ENCODE data around the gene ACIN1.
A peak's percentile ranks its signal among the peaks of the same experiment; 100 is the strongest.

Gene ACIN1

DNA sequence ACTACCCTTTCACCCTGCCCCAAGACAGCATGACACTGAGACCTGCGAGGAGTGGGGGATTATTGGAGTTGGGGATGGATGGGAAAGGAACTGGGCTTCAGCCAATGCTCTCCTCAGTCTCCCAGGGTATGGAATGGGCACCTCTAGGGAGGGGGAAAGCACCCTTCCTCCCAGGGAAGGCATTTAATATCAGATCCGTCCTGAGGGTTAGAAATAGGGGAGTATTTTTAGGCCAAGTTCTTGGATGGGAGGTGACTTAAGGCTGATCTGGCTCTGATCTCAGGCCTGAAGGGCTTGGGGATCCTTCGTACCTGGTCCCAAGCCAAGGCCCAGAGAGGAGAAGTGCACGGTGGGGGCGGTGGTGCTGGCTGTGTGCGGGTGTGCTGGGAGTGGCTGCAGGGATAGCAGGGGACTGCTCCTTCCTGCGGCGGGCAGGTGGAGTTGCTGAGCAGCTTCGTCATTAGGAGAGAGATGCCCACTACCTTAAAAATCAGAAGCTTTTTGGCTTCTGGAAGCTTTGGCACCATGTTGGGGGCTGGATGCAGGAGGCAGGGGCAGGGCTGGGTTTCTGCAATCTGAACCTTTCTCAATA, 31.1 kb upstream of the ACIN1 start:
- no peak overlapping the region for H3K27ac ChIP-seq
- DNase-seq (ENCODE audit: low read depth, low spot score), result no peak

DNA sequence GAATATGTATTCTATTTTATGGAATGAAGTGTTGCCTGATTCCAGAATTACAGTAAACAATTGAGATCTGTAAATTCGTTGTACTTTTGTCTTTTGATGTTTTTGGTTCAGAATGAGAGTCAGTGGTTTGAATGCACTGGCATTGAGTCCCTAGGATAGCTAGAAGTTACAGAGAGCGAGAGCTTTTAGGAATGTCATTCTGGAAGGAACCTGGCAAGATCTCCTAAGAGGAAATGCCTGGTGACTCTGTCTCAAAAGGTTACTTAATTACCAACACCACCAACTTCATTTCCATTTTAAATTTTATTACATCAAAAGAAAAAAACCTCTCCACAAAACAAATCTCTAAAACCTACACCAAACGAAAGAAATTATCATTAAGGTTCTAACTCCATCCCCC, 30.1 kb upstream of the ACIN1 start:
- no peak for DNase-seq (ENCODE audit: low read depth, low spot score)
- no peak overlapping the region for H3K27ac ChIP-seq

DNA sequence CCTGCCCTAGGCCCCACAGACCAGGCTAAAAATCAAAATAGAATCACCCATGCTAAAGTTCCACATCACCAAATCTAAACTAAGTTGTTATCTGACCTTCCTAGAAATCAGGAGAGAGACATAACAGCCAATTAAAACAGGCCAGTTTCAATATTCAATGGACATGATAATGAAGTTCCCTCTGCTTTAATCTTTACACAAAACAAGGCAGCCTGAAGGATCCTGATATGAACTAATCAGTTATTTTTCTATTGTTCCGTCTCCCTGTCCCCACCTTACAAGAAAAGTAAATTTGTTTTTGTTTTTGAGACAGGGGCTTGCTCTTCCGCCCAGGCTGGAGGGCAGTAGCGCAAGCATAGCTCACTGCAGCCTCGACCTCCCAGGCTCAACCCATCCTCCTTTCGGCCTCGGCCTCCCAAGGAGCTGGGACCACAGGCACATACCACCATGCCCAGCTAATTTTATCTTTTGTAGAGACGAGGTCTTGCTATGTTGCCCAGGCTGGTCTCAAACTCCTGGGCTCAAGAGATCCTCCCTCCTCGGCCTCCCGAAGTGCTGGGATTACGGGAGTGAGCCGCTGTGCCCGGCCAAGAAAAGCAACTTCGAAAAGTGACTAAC, 29.5 kb upstream of the ACIN1 start:
- no peak overlapping the region for H3K27ac ChIP-seq
- DNase-seq (ENCODE audit: low read depth, low spot score), result no peak

DNA sequence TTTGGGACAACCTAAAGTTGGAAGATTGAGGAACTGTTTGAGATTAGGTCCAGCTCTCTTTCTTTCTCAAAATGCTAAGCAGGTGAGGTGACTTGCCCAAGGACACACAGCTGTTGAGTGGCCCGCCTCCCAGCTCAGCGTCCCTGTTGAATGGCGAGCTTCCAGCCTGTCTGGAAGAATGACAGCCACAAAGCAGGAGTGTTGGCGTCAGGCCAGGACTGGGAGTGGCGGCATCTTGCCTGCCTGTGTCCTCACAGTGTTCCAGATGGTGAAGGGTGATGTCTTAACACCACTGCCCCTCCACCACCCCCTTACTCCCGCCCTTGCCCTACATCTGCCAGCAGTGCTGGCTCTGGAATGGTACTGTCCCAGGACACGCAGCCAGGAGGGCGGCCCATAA, 28.5 kb upstream of the ACIN1 start:
- DNase-seq (ENCODE audit: low read depth, low spot score), result no peak
- no peak overlapping the region for H3K27ac ChIP-seq

DNA sequence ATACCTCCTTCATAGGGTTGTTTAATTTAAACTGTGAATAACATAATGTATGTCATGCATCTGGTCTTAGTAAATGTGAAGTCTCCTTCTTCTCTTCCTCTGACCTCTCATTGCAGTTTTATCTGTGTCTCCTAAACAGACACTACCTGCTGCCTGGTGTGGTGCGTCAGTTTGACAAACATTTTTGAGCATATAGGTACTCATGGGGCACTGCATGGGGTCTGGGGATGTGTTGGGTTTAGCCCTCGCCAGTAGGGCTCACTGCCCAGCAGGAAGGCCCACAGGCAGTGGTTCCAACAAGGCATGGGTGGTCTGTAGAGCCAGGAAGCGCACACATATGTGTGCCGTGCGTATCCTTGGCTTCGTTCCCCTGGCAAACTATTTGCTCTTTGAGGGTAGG, 27.1 kb upstream of the ACIN1 start:
- DNase-seq (ENCODE audit: low read depth, low spot score), result no peak
- no peak overlapping the region for H3K27ac ChIP-seq

DNA sequence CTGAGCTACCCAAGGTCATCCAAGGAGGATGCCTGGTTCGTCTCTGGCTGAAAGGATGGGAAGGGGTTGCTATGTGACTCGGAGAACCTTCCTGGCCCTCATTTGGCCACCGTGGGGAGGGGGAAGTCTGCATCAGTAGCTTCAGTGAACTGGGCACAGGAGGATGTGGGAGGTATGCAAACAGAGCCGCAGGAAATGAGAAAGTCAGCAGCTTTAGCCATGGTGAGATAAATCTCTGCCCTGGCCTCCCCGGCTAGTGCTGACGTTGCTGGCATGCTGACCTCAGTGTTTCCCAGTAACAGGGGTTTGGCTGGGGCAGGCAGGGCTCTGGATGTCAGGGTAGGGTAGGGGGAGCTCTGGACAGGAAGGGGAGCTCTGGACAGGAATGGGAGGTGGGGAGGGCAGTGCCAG, 26.4 kb upstream of the ACIN1 start:
- no peak overlapping the region for H3K27ac ChIP-seq
- no peak for DNase-seq (ENCODE audit: low read depth, low spot score)

DNA sequence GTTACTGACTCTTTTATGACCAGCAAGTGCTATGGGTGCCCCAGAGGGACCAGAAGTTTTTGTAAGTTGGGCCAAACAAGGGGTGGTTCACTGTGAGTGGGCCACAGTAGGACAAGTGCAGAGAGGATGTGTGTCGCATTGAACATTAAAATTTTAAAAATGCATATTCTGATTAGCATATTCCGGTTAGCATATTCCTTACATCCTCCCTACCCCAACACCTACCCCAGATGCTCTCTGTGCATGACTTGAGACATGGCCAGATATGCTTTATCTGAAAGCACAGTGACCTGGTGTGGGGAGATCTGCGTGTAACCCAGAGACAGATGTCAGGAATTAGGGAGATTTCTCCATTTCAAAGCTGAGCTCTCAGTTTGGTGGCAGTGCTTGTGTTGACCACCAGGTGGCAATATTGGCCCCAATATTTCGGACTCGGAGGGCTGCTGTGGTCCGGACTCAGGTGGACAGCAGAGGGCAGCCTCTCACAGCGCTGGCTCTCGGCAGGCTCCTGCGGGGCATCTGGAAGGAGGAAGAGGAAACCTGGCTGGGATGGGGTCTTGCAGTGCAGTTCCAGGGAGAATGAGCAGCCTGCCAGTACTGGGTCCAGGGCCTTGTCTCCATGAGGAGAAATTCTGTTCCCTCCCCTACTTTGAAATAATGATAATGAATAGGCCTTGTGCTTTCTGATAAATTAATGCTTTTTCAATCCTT, 25.8 kb upstream of the ACIN1 start:
- H3K27ac ChIP-seq, result no peak overlapping the region
- DNase-seq (ENCODE audit: low read depth, low spot score), result peak; percentile 20

DNA sequence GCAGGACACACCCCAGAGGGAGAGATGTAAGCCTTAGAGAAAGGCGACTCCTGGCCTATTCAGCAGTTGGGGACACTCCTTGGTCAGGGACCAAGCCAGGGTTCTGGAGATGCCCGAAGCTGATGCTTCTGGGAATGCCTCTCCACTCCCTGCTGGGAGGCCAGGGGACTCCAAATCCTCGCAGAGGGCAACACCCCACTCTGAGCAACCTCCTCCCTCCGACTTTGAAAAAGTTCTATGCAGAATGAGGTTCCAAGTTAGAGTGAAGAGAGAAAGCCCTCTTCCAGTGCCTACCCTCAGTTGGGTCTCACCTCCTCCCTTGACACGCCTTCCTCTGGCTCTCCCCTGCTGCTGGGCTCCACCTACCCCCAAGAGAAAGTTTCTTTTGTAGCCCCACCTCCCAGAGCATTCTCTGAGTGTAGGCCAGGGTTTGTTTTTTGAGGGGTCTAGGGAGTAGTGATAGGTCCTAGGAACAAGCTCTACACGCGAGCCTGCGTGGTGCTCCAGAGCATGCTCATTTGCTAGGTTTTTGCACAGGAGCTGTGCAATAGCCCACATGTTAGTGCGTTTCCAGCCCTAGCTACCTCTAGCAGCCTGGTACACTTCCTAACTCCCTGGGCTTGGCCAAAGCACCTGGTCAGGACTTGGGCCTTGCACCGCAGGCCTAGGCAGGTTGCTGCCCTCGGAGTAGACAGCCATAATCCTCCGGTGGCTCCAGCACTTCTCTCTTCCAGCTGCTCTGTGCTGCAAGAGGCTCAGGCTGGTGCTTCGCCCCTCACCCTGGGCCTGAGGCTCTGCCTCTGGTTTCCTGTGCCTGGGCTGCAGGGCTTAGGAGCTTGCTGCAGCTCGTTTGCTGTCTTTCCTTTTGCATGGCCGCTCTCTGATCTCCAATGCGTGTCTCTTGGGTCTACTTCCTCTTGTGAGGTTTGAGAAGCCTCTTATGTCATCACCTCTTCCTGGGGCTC, 24.7 kb upstream of the ACIN1 start:
- H3K27ac ChIP-seq, result no peak overlapping the region
- DNase-seq (ENCODE audit: low read depth, low spot score), result no peak

DNA sequence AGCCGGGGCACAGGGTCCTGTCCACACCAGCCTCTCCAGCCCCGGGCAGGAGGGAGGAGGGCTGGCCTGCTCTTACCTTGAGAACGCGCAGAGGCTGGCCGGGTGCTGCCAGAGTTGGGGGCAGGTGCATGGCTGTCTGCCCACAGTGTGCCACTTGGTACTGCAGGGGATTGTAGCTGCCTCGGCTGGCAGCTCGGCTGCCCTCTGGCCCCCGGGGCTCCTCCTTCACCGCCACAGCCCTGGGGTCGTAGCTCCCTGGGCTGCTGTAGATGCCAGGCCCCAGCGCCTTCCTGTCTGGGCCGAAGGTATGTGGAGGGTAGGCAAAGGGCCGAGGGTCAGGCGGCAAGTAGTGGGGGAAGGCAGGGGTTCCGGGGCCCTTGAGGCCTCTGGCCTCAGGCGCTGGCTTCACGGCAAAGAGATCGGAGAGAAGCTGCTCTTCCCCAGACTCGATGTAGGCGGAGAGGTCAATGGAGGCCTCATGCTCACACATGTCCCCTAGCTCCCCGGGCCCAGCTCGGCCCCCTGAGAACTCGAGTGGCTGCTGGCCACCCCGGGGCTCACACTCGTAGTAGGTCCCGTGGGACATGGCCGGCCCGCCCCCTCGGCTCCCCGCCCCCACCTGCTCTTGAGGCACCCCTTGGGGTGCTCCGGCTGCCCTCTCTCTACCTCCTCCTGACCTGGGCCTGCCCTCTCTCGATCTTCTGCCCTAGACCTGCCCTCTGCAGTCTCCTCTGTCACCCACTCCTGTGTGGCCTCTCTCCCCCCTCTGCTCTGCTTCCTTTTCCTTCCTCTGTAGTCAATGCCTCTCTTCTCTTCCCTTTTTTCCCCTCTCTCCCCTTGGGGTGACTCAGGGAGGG, 23.8 kb upstream of the ACIN1 start, which contains the start of gene CEBPE:
Gene CEBPE (minus strand): TSS at position 750 of the 857 bp plus-strand sequence. CDS start 164 bp downstream, at position 586.
- H3K27ac ChIP-seq, result no peak within 1 kb of the TSS
- no peak for DNase-seq (ENCODE audit: low read depth, low spot score)

DNA sequence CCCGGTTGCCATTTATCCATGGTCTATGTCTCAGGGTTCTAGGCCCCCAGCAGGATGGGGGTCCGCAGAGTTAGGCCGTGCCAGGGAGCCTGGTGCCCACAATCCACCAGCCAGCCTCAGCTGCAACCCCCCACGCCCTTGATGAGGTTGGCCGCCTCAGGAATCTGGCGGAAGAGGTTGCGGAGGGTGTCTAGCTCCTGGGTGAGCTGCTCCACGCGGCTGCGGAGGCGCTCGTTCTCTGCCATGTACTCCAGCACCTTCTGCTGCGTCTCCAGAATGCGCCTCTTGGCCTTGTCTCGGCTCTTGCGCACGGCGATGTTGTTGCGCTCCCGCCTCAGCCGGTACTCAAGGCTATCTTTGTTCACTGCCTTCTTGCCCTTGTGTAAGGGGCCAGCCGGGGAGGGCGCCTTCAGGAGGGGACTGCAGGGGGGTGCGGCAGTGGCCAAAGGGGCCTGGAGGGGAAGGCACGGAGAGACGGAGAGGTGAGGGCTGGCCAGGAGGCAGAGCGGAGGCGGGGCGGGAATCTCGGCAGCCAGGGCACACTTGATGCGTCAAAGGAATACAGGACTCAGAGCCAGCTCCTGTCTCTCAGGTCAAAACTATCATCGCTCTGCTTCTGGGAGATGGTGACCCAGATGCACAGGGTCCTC, 22.6 kb upstream of the ACIN1 start:
- no peak for DNase-seq (ENCODE audit: low read depth, low spot score)
- no peak overlapping the region for H3K27ac ChIP-seq

DNA sequence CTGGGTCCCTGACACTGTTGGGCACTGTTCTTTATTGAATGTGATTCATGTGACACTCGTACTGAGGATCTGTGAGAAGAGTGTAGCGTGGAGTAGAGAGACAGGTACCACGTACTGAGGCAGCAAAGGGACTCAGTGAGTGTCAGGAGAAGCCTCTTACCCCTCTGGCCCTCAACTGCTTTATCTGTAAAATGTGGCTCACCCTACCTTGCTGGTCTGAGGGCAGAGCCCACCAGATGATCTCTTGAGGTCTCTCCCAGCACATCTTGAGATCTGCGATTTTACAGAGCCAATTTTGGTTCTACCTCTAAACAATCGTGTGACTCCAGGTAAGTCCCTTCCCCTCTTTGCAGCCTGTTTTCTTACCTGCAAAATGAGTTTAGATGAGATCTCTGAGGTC, 21.0 kb upstream of the ACIN1 start:
- no peak overlapping the region for H3K27ac ChIP-seq
- no peak for DNase-seq (ENCODE audit: low read depth, low spot score)

DNA sequence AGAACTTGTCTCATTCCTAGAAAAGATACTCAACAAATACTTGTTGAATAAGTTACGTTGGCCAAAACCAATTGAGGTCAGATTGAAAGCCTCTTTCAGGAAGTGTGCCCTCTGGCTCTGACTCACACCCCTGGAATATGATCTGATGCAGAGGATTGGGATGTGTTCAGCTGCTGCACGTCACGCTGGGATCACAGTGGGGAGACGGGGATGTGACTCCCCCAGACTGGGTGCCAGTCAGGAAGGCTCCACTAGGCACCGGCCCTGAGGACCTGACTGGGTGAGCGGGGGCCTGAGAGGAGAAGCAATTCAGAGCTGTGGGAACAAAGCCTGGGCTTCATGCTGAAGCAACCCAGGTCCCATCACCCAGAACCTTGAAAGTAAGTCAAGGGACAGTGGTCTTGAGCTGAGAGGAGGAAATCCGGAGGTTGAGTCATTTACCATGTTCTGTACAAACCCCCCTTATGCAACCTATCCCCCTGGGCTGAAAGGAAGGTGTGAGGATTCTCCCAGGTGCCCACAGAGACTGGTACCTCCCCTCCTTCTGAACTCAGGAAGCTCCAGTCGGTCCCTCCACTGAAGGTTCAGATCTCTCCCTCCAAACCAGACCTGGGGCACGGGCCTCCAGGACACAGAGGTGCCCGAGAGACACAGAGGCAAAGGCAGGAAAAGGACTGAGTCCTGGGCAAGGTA, 20.2 kb upstream of the ACIN1 start:
- peak overlapping the region; percentile 71 for H3K27ac ChIP-seq
- peak; percentile 75 for DNase-seq (ENCODE audit: low read depth, low spot score)

DNA sequence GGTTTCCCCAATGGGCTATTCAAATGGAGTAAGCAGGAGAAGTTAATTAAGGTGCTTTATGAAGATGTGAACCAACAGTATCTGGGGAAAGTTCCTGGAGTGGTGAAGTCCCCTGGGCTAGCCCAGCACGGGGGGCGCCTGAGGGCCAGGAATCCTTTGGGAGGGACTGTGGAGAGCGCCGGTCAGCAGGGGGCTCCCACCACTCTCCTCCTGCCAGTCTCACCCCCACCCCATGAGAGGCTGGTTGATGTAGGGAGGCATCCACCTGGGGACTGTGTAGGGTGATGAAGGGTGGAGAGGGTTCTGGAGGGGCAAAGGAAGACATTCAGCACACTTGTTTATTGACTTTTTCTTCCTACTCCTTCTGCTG, 19.7 kb upstream of the ACIN1 start:
- H3K27ac ChIP-seq, result peak overlapping the region; percentile 71
- no peak for DNase-seq (ENCODE audit: low read depth, low spot score)

DNA sequence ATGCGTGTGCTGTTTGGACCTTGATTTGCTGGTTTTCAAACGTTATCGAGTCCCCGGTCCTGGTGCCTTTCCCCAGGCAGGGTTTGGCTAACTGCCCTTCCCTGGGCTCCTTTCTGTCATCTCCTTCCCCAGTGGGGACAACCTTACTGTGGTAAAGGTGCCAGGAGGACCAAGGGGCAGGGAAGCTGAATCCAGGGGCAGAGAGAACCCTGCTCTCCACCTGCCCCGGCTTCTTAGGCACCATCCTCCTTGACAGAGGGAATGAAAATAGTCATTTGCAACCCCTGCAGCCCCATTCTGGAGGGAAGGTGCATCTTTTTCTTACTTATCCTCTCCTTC, 19.2 kb upstream of the ACIN1 start:
- no peak for DNase-seq (ENCODE audit: low read depth, low spot score)
- H3K27ac ChIP-seq, result no peak overlapping the region

DNA sequence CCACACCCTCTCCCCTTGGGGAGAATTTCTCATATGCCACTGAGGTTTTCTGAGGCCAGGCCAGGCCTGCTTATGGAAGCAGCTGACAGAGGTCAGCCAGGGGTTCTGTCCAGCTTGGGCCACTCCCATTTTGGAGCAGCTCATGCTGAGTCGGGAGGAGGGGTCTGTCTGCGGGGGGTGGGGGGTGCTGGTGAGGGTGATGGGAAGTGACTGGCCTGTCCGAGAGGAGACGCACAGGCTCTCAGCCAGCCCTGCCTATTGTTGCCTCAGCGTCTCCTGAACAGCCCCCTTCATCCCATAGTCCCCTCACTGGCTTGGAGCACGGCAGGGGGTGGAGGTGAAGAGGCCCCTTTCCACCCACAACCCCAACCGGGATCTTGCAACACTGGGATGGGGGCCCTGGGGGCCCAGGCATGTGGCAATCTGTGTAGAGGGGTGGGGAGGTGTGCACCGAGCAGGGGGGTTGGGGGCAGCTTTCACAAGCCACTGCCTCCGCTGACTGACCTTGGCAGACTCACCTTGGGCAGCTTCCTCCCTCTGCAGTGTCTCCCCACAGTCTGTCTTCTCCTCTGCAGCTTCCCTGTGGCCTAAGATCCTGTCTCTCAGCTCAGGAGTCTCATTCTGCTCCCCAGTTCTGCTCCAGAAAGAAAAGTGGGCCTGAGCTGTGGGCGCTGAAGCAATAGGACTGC, 18.6 kb upstream of the ACIN1 start:
- H3K27ac ChIP-seq, result no peak overlapping the region
- no peak for DNase-seq (ENCODE audit: low read depth, low spot score)

DNA sequence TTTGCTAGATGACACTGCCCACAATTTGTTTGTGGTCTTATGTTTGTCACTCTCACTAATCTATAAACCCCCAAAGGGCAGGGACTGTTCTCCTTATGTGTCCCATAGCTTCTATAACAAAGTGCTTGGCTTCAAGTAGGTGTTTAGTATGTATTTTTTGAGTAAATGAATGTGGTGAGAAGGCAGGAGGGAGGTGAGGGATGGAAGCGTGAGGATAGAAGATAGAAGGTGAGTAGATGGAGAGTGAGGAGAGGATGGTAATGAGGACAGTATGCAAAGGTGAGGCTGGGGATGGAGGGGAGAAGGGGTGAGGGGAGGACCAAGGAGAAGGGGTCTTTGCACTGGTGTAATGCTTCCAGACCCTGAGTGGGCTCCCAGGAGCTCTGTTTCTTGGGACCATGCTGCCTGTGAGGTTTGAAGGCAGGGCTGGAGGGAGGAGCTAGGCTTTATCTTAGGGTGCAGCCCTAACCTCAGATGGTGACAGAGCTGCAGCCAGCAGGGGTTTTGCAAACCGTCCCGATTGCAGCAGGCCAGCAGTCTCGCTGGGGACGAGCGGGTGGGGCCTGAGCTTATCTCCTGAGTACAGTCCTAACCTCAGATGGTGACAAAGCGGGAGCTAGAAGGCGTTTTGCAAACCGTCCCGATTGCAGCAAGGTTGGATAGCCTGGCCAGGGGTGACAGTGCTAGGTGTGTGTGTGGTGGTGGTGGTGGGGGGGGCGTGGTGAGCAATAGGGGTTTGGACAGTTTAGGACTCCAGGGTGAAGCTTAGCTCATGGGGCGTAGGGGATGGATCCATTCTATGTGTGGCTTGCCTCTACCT, 17.6 kb upstream of the ACIN1 start:
- no peak for DNase-seq (ENCODE audit: low read depth, low spot score)
- H3K27ac ChIP-seq, result no peak overlapping the region

DNA sequence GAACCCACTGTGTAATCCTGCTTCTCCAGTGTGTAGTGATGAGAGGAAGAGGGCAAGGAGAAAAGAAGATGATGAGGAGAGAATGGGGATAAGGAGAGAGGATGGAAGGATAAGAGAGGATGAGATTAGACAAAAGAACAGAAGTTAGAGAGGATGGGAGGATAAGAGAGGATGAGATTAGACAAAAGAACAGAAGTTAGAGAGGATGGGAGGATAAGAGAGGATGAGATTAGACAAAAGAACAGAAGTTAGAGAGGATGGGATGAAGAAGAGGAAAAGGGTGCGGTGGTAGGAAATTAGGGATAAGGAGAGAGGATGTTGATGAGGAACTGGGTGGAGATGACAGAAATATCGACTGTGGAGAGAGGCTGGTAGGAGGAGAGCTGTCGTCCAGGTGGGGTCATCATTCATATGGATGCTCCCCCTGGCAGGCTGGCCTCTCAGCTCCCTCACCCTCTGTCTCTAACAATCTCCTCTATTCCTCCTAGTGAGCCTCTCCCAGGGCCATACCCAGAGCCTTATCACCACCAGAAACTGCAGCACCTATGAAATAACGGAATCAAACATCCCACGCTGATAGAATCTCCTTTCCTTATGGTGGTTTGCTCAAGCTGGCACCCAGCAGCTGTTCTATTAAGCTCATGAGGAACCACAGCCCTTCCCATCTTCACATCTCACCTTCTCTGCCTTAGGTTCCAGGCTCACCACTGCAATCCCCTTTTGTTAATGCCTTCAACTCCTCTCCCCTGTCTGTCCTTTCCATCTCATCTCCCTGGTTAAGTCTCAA, 15.8 kb upstream of the ACIN1 start:
- no peak overlapping the region for H3K27ac ChIP-seq
- DNase-seq (ENCODE audit: low read depth, low spot score), result no peak

Measured in epithelial cell of prostate (primary cell).